Mononuclear cell (primary cell): Measurements from ENCODE around the gene PNO1. TPM values are rescaled to one million over a fixed set of nuclear protein-coding genes. Genes with fewer than 3 reads are reported as not detected.
"Not testable (repeated sequence)": the region's sequence is repeated elsewhere in the genome, so short reads cannot be mapped to it uniquely, and the experiment has no call there.

Source experiments
- H3K27me3 ChIP-seq: 2 replicates; pipeline ENCODE4 v1.6.0; 2011; ENCODE audit warnings: low read length, control low read depth; ENCODE audit not compliant: insufficient read depth
- H3K4me1 ChIP-seq: 2 replicates; pipeline ENCODE4 v1.5.1; 2011; ENCODE audit warnings: mild to moderate bottlenecking, low read length, control low read depth; ENCODE audit not compliant: insufficient read depth
- H3K4me3 ChIP-seq: 2 replicates; pipeline ENCODE4 v1.5.1; 2011; ENCODE audit warnings: mild to moderate bottlenecking, low read length, moderate library complexity
- H3K9me3 ChIP-seq: 2 replicates; pipeline ENCODE4 v1.5.1; 2011; ENCODE audit warnings: low read depth, mild to moderate bottlenecking, control low read depth, low read length
- total RNA-seq: library from RNA; depleted of rRNA; stranded (reverse); fragments of >200 nt; gene quantifications from one replicate; pipeline ENCODE4 v1.2.3, GENCODE V29; 2012

PNO1 gene
- 16.5 TPM for total RNA-seq

DNA sequence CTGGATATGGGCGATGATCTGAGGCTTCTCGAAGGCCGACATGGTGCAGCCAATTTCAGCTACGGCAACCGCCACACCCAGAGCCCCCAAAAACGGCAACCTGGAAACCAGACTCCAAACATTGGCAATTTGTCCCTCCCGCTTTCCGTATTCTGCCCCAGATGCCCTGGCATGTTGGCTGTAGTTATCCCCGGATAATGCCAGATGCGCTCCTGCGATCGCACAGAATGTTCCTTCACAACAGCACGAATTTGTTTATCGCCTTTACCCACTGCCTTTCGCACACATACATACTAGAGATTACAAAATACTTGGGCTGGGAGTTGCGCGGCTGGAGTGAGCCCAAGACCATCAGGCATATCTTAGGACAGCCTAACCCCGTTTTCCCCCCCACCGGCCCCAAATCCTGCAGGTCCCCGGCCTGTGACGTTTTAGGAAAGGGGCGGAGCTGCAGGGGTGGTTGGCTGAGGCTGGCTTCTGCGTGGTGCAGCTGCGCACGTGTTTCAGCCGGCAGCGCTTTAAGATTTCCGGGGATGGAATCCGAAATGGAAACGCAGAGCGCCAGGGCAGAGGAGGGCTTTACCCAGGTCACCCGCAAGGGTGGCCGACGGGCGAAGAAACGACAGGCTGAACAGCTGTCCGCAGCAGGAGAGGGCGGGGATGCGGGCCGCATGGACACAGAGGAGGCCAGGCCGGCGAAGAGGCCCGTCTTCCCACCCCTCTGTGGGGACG is at the start of gene PNO1:
Gene PNO1 (plus strand): TSS at position 487 of the 732 bp plus-strand sequence. CDS start 47 bp downstream, at position 534.
- peak within 1 kb of the TSS; percentile 91 for H3K4me3 ChIP-seq

DNA sequence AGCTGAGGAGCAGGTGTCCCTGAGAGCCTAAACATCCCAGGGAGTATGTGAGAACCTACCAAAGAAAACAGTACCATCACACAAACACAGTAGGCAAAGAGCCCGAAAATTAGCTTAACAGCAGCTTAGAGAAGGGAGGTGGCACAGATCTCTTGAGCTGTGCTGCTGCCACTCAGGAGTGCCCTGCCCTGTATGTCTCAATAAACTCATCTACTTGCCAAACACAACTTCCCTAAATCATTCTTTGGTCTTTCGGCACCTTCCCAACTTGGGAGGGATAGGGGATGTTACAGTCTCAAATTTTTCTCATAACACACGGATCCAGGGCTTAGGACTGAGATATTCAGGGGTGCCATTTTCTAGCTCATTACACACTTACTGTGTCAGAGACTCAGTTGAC is 49.6 kb upstream of the PNO1 start:
- no peak overlapping the region for H3K4me3 ChIP-seq
- H3K4me1 ChIP-seq: peaks cover 14% of the 10 kb centered on the region
- H3K9me3 ChIP-seq: peaks cover 16% of the 10 kb centered on the region
- no peaks in the 10 kb centered on the region for H3K27me3 ChIP-seq

More for the DNA sequence above, at the start of gene PNO1:
- Histone ChIP-seq H3K4me1 (peaks cover 45% of the 10 kb centered on the region), H3K9me3 (no peaks in the 10 kb centered on the region), H3K27me3 (no peaks in the 10 kb centered on the region)

DNA sequence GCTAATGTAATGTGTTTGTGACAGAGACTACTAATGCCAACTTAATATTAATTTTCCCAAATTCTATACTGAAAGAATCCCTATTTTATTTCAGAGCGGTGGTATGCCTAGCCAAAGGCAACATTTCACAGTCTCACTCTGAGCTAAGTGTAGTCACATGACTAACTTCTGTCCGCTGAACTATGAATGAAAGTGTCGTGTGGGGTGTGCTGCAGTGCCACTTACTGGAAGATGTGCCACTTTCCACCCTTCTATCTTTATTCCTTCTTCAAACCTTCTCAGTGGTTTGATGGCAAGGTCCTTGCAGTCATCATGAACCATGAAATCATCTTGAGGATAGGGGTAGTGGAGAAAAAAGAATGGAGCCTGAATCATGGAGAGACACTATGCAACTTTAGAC is 47.6 kb upstream of the PNO1 start:
- Histone ChIP-seq H3K9me3 (peaks cover 14% of the 10 kb centered on the region), H3K4me1 (peaks cover 14% of the 10 kb centered on the region), H3K4me3 (no peak overlapping the region), H3K27me3 (no peaks in the 10 kb centered on the region)

DNA sequence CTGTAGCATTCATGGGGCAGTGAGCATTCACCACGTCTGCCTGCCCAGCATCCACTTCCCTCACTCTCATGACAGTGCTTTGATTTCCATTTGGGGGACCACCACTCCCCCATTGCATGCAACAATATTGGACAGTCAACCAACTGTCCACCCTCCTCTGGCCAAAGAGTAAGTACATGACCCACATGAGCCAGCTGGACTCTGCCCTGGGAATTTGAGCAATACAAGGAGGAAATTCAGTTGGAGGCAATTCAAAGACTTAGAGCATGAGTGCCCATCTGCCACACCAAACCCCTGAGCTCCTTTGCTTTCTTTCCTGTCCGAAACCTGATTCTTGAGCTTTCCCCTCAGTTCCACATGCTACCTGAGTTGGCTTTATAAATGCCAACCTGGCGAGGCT is 41.7 kb upstream of the PNO1 start:
- H3K4me3 ChIP-seq: no peak overlapping the region
- H3K27me3 ChIP-seq: no peaks in the 10 kb centered on the region
- no peaks in the 10 kb centered on the region for H3K9me3 ChIP-seq
- peaks cover 5% of the 10 kb centered on the region for H3K4me1 ChIP-seq

DNA sequence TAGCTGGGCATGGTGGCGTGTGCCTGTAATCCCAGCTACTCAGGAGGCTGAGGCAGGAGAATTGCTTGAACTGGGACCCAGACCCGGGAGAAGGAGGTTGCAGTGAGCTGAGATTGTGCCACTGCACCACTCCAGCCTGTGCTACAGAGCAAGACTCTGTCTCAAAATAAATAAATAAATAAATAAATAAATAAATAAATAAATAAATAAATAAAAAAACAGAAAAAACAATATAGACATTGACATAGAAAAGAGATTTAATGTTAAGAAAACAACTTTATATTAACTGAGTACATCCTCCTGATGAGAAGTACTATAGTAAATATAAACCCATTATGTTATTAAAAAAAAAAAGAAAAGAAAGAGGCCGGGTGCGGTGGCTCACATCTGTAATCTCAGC is 39.8 kb upstream of the PNO1 start:
- H3K9me3 ChIP-seq, H3K27me3 ChIP-seq, H3K4me3 ChIP-seq: not testable (repeated sequence)
- H3K4me1 ChIP-seq: peaks cover 18% of the 10 kb centered on the region

DNA sequence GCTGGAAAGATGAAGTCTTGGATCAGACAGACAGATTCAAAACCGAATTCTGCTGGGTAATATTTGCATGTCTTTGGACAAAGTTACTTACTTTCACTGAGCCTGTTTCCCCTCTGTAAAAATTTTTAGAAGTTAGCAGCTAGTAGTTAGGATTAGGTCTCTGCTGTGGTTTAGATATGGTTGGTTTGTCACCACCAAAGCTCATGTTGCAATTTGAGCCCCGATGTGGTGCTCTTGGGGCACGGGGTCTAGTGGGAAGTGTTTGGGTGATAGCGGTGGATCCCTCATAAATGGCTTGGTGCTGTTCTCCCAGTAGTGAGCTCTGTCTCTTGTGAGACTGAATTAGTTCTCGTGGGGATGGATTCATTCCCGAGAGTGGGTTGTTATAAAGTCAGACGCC is 38.9 kb upstream of the PNO1 start:
- H3K27me3 ChIP-seq: no peaks in the 10 kb centered on the region
- no peak overlapping the region for H3K4me3 ChIP-seq
- H3K4me1 ChIP-seq: peaks cover 18% of the 10 kb centered on the region
- no peaks in the 10 kb centered on the region for H3K9me3 ChIP-seq

DNA sequence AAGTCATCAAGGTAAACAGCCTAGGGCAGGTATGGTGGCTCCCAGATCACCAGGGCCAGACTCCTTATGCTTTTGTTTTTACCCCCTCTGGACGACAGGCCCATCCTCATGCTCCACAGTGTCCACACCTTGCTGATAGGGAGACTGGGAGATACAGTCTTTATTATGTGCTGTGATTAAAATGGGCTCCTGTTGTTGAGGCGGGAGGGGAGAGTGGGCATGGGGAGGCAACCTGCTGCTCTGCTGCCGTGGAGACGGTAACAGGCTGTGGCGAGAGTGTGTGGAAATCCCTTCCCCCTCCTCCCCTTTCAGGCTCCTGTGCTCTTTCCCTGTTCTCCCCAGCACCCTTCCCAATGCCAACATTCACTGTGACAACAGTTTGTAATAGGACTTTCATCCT is 38.2 kb upstream of the PNO1 start:
- Histone ChIP-seq H3K4me3 (no peak overlapping the region), H3K27me3 (no peaks in the 10 kb centered on the region), H3K4me1 (peaks cover 18% of the 10 kb centered on the region), H3K9me3 (no peaks in the 10 kb centered on the region)

DNA sequence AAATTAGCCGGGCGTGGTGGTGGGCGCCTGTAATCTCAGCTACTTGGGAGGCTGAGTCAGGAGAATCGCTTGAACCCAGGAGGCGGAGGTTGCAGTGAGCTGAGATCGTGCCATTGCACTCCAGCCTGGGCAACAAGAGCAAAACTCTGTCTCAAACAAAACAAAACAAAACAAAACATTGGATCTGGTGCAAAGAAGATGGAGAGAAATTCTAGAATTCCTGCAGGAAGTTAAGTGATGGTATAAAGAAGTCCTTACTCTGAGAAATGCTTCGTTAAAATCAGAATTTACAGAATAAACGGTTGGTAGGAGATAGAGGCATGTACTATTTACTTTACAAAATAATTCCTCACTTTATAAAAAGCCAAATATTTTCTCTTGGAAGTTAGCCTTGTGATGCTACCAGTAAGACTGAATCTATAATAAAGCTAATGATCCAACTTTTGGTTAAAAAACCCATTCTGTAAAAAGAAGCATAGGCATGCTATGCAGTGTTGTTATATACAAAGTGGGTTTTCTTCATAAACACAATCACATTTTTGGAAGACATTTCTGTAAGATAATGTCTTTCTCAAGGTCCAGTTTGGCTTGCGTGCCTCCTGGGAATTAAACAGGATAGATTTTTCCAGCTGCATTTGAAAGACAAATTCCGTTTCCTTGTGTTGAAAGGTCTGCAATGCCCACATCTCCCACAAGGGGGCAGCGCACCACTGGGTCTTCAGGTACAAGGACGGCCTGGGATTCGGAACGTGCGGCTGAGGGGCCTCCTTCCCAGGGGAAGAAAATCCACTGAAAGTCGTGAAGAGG is 35.6 kb upstream of the PNO1 start:
- Histone ChIP-seq H3K9me3 (no peaks in the 10 kb centered on the region), H3K27me3 (no peaks in the 10 kb centered on the region), H3K4me3 (no peak overlapping the region), H3K4me1 (peaks cover 18% of the 10 kb centered on the region)

DNA sequence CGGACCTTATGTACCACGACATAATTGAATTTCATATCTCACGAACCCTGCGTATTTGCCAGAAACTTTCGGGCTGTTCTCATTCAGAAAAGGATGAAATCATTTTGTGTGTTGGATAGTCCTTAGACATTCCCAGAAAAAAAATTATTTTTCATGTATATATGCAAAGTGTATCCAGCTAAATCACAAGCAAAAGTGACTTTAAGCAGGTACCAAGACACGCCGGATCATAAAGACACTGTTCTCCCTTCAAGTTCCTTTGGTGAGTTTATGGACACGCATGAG is 35.1 kb upstream of the PNO1 start:
- no peak overlapping the region for H3K4me3 ChIP-seq
- no peaks in the 10 kb centered on the region for H3K9me3 ChIP-seq
- no peaks in the 10 kb centered on the region for H3K27me3 ChIP-seq
- H3K4me1 ChIP-seq: peaks cover 23% of the 10 kb centered on the region

DNA sequence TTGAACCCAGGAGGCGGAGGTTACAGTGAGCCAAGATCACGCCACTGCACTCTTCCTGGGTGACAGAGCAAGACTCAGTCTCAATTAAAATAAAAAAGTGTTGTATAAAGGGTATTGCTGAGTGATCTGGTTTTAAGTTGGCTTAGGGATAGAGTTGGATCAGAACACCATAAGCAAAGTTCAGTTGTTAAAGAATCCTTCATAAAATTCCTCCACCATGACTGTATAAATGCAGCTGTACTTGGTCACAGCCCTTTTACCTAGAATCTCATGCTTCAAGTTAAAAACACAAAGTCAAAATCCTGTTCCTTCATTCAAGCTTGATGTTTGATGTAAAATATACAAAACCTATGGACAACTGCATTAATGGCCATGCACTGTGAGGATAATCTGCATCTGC is 33.4 kb upstream of the PNO1 start:
- H3K4me1 ChIP-seq: peaks cover 23% of the 10 kb centered on the region
- no peaks in the 10 kb centered on the region for H3K9me3 ChIP-seq
- no peak overlapping the region for H3K4me3 ChIP-seq
- H3K27me3 ChIP-seq: no peaks in the 10 kb centered on the region

DNA sequence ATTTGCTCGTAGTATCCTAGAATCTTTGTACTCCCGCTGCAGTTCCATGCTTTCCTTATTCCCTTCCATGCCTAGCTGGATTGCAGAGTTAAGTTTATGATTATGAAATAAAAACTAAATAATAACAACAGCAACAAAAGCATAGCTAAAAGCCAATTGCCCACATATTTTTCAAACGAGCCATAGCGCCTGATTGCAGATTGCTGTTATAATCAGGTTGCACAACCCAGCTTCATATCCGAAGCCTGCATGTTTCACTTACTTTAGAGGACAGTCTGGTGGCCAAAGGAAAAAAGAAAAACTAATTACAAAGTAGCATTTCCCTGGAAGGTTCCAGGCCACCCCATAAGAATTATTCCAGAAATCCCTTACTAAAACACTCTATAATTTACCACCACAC is 31.9 kb upstream of the PNO1 start:
- Histone ChIP-seq H3K27me3 (no peaks in the 10 kb centered on the region), H3K4me3 (no peak overlapping the region), H3K4me1 (peaks cover 19% of the 10 kb centered on the region), H3K9me3 (no peaks in the 10 kb centered on the region)

DNA sequence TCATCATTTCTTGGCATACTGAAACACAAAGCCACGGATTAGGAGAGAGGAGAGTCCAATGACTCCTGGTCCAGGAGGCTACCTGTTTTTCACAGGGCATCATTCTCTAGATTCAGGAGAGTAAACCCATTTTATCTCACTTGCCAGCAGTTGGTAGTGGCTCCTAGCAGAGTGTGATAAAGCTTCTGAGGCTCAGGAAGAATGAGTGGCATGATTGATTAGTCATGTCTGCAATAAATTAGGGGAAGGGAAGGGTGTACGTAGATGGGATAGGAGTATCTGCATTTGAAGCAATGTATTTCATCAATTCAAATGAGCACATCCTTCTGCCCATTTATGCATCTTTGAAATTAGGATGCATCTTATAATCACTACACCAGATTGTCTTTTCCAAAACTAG is 31.1 kb upstream of the PNO1 start:
- Histone ChIP-seq H3K27me3 (no peaks in the 10 kb centered on the region), H3K4me1 (peaks cover 12% of the 10 kb centered on the region), H3K4me3 (no peak overlapping the region), H3K9me3 (no peaks in the 10 kb centered on the region)

DNA sequence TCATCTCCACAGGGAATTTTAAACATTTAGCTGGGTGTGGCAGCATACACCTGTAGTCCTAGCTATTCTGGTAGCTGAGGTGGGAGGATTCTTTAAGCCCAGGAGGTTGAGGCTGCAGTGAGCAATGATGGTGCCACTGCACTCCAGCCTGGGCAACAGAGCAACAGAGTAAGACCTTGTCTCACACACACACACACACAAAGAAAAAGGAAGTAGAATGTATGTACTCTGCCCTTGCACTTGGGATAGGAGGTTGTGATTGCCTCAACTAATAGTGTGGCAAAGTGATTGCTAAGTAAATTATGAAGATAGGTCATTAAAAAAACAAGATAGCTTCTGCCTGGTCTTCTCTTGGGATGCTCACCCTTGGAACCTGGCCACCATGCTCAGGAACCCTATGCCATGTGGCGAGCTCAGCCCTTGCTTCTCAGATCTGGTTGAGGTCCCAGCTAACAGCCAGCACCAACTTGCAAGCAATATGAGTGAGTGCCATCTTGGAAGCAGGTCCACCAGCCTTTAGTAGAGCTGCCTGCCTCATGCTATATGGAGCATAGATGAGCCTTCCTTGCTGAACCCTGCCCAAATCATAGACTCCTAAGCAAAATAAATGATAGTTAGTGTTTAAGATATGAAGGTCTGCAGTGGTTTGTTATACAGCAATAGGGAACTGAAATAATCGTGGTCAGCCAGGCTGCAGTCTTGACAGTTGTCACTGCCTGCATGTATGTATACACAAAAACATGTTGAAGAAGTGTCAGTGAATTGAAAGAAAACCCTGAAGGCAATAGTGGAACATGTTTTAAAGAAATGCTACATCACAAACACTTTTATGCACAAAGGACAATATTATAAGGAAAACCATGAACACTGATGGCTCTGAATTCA is 30.1 kb upstream of the PNO1 start:
- no peaks in the 10 kb centered on the region for H3K27me3 ChIP-seq
- H3K9me3 ChIP-seq: no peaks in the 10 kb centered on the region
- H3K4me1 ChIP-seq: peaks cover 6% of the 10 kb centered on the region
- H3K4me3 ChIP-seq: no peak overlapping the region

DNA sequence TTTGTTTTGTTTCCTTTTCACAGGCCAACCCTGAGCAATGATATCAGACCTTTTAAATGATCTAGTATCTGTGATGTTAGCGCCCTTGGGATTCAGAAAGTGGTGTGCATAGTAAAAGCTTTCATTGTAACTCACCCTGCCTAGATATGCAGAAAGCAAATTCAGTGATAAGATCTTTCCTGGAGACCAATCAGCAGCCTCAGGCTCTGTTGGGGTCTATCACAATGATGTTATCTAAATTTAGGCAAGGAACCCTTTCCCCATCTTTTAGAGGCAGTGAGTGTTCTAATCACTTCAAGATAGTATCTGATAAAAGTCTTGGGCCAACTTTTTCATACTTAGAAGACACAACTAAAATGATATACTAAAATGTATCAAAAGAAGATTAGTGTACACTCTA is 23.6 kb upstream of the PNO1 start:
- Histone ChIP-seq H3K9me3 (no peaks in the 10 kb centered on the region), H3K4me3 (no peak overlapping the region), H3K27me3 (no peaks in the 10 kb centered on the region), H3K4me1 (peaks cover 8% of the 10 kb centered on the region)

DNA sequence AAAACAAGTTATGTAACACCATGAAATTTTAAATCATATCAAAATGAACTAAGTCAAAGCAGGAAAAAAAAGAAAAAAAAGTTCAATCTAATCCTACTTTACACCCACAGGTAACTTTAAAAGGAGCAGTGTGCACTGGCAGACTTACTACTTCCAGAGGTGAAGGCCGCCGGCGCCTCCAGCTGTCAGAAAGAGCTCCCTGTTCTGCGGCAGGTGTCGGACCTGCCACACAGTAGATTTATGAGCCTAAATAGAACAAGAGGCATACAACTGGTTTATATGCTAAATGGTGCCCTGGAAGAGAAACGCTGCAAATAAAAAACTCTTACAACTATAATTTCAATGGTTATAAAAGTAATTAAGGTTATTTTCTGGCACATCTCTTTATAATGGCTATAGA is 23.1 kb upstream of the PNO1 start:
- Histone ChIP-seq H3K4me3 (no peak overlapping the region), H3K4me1 (peaks cover 8% of the 10 kb centered on the region), H3K27me3 (no peaks in the 10 kb centered on the region), H3K9me3 (no peaks in the 10 kb centered on the region)
